Effector memory CD8-positive, alpha-beta T cell (primary cell): ENCODE data around the gene BABAM2.

Experiments used
- ATAC-seq: fragments of 150-1000 bp; cut with Tn5 transposase; replicated peaks from 2 replicates; pipeline ENCODE4 v1.10.0; 2021; ENCODE audit warnings: mild to moderate bottlenecking, moderate library complexity
- DNase-seq, 3 experiments: peaks; one replicate each; pipeline ENCODE4 v3.0.0; 2021
- H3K27ac Mint-ChIP-seq, 2 donors: one replicate each; pipeline ENCODE4 v1.8.0; 2022; ENCODE audit warnings: mild to moderate bottlenecking in 2 of 2, mixed read lengths in 2 of 2, moderate library complexity in 2 of 2
- H3K27me3 Mint-ChIP-seq, 2 donors: one replicate each; pipeline ENCODE4 v1.8.0; 2022; ENCODE audit warnings: mixed read lengths in 2 of 2
- H3K36me3 Mint-ChIP-seq: one replicate; pipeline ENCODE4 v1.8.0; 2022; ENCODE audit warnings: mild to moderate bottlenecking, moderate library complexity, mixed read lengths; ENCODE audit not compliant: insufficient read depth
- H3K4me1 Mint-ChIP-seq, 2 donors: one replicate each; pipeline ENCODE4 v1.8.0; 2022; ENCODE audit warnings: low read depth in 2 of 2, mixed read lengths in 2 of 2
- H3K4me3 Mint-ChIP-seq, 2 donors: one replicate each; pipeline ENCODE4 v1.8.0; 2022; ENCODE audit warnings: mild to moderate bottlenecking in 2 of 2, mixed read lengths in 2 of 2, moderate library complexity in 2 of 2
- H3K9me3 Mint-ChIP-seq, 2 donors: one replicate each; pipeline ENCODE4 v1.8.0; 2022; ENCODE audit warnings: mixed read lengths in 2 of 2

The BABAM2 gene

DNA sequence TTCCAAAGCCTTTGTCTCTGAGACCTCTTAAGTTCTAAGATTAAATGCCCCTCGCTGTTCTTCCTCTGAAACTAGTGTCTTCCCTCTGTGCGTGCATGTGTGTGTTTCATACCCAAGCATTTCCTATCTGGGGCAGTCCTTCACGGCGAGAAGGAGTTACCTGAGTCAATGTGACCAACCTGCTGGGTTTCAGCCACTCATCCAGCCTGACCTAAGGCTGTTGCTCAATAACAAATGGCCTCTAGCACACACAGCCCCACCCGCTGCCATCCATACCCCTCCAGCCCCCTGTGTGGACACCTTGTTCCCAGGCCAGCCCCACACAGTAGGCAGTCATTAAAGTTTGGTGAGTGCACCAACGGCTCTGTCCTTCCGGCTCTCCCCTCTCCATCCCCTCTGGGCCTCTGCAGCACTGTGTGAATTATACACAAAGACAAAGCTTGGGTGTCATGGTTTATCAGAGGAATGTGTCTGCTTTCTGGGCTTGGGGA, 448.3 kb downstream of the BABAM2 start:
- Mint-ChIP-seq H3K9me3 (no peaks in the 10 kb centered on the region), H3K36me3 (peaks cover 3% of the 10 kb centered on the region), H3K27ac (peak overlapping the region; percentile 36 to 73), H3K4me1 (peaks cover 5 to 16% of the 10 kb centered on the region in 2 donors), H3K27me3 (no peaks in the 10 kb centered on the region), H3K4me3 (no peak overlapping the region)
- no peak for ATAC-seq
- DNase-seq, result no peak

DNA sequence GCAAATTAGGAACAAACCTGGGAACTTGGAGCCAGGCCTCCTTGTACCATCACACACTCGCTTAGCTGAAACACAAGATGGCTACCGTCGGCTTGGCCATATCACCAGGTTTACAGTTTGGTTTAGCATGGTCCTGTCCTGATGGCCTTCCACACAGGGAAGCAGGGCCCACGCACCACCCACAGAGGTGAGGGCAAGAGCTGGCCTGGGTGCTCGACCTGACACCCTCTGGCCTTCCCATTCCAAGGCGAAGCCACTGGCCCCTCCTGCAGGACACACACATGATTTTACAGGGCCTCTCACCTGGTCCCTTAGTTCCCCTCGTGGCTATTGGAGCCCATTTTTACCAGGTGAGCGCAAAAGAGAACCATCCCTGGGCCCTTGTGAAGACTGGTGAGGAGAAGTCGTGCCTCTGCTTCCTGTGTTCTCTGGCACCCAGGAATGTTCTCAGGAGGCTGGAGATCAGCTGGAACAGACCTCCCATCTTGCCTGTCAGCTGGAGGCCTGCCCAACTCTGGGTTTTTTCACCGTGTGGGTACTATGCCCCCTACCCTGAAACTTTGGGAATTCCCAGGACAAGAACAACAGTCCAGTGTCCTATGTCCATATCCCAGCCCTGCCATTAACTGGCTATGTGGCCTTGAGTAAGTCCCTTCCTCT, 449.1 kb downstream of the BABAM2 start:
- peaks cover 5 to 16% of the 10 kb centered on the region in 2 donors for H3K4me1 Mint-ChIP-seq
- H3K4me3 Mint-ChIP-seq, result no peak overlapping the region
- no peak for DNase-seq
- no peak for ATAC-seq
- H3K27ac Mint-ChIP-seq, result peak overlapping the region; percentile 36 to 73
- no peaks in the 10 kb centered on the region for H3K27me3 Mint-ChIP-seq
- H3K9me3 Mint-ChIP-seq, result no peaks in the 10 kb centered on the region
- H3K36me3 Mint-ChIP-seq, result peaks cover 3% of the 10 kb centered on the region

GRCh38 chr2:28340312-28341202, 450.0 kb downstream of the BABAM2 start:
- Mint-ChIP-seq H3K36me3 (peaks cover 6% of the 10 kb centered on the region), H3K27ac (peak overlapping the region; percentile 54 to 80), H3K27me3 (no peaks in the 10 kb centered on the region), H3K4me3 (no peak overlapping the region), H3K4me1 (peaks cover 11 to 17% of the 10 kb centered on the region in 2 donors), H3K9me3 (no peaks in the 10 kb centered on the region)
- ATAC-seq (no peak), DNase-seq (no peak)

DNA sequence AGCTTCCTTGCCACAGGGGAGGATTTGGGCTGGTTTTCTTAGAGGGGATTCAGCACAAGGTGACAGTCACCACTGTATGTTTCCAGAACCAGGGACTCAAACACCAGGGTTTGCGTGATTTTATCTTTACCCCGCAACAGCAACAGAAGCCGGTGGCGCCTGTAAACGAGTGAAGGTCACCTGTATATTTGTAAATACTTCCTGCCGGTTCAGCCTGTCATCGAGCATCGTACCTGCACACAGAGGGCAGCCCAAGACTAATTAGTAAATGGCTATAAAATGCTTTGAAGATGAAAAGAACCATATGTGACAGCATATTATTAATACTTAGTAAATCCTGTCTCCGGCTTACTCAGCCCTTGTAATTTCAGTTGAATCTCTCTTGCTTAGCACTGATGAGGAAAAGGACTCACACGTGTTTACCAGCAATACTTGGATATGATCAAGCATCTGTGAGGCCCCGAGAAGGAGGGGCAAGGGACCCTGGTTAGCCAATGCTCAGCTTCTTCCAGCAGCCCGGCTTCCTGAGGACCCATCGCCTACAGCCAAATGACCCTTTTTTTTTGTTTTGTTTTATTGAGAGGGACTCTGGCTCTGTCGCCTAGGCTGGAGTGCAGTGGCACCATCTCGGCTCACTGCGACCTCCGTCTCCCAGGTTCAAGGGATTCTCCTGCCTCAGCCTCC, 450.8 kb downstream of the BABAM2 start:
- no peak for ATAC-seq
- Mint-ChIP-seq H3K27me3 (no peaks in the 10 kb centered on the region), H3K4me3 (no peak overlapping the region), H3K36me3 (peaks cover 6% of the 10 kb centered on the region), H3K9me3 (no peaks in the 10 kb centered on the region), H3K4me1 (peaks cover 7 to 15% of the 10 kb centered on the region in 2 donors), H3K27ac (peak overlapping the region; percentile 16 to 80)
- DNase-seq, result no peak

GRCh38 chr2:28342081-28342967, 451.8 kb downstream of the BABAM2 start:
- Mint-ChIP-seq H3K9me3 (no peaks in the 10 kb centered on the region), H3K27ac (peak overlapping the region; percentile 38 to 85), H3K4me3 (no peak overlapping the region), H3K27me3 (no peaks in the 10 kb centered on the region), H3K36me3 (peaks cover 6% of the 10 kb centered on the region), H3K4me1 (peaks cover 9 to 18% of the 10 kb centered on the region in 2 donors)
- DNase-seq, result no peak
- no peak for ATAC-seq

DNA sequence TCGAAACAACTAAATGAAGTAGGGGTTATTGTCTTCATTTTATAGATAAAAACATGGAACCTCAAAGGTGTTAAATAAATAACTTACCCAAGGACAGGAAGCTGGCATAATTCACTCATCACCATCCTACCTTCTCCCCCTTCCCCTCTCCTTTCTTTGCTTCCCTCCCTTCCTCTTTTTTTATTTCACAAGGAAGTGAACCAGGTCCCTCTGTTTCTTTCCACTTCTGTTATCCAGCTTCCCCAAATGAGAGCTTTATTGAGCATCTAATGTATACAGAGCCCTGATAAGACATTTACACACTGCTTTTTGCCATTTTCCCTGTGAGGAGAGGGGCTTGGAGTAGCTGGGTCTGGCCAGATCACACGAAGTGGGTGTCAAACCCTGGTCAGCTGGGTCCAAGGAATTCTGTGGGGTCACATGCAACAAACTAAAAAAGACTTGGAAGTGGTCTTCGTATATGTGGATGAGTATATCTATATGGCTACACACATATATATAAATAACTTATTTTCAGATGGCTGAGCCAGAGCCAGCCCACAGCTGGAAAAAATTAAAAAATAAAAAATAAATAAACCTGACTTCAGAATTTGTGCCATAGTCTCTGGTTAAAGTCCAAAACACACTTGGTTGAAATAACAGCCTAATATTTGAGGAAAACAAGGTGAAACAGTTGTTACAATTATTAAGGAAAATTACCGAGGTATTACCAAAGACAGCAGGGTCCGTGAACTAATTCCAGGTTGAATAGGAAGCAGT, 452.8 kb downstream of the BABAM2 start:
- ATAC-seq (no peak), DNase-seq (no peak)
- peaks cover 8% of the 10 kb centered on the region for H3K36me3 Mint-ChIP-seq
- H3K4me3 Mint-ChIP-seq, result no peak overlapping the region
- H3K27me3 Mint-ChIP-seq, result no peaks in the 10 kb centered on the region
- peak overlapping the region; percentile 9 to 85 for H3K27ac Mint-ChIP-seq
- H3K4me1 Mint-ChIP-seq, result peaks cover 18 to 24% of the 10 kb centered on the region in 2 donors
- no peaks in the 10 kb centered on the region for H3K9me3 Mint-ChIP-seq

- H3K36me3 Mint-ChIP-seq, result peaks cover 10% of the 10 kb centered on the region
- no peaks in the 10 kb centered on the region for H3K27me3 Mint-ChIP-seq
- no peak overlapping the region for H3K4me3 Mint-ChIP-seq
- peak overlapping the region; percentile 85 for H3K27ac Mint-ChIP-seq
- DNase-seq, result no peak
- no peak for ATAC-seq
- H3K4me1 Mint-ChIP-seq, result peaks cover 26% of the 10 kb centered on the region in 2 donors
- no peaks in the 10 kb centered on the region for H3K9me3 Mint-ChIP-seq
Measured at GRCh38 chr2:28343971-28344715, 453.6 kb downstream of the BABAM2 start.

GRCh38 chr2:28344756-28345373, 454.3 kb downstream of the BABAM2 start:
- H3K9me3 Mint-ChIP-seq, result no peaks in the 10 kb centered on the region
- ATAC-seq (no peak), DNase-seq (no peak)
- H3K4me1 Mint-ChIP-seq, result peaks cover 29 to 32% of the 10 kb centered on the region in 2 donors
- H3K4me3 Mint-ChIP-seq, result no peak overlapping the region
- peak overlapping the region in 1 of 2 donors; percentile 85 for H3K27ac Mint-ChIP-seq
- H3K27me3 Mint-ChIP-seq, result no peaks in the 10 kb centered on the region
- H3K36me3 Mint-ChIP-seq, result peaks cover 12% of the 10 kb centered on the region

DNA sequence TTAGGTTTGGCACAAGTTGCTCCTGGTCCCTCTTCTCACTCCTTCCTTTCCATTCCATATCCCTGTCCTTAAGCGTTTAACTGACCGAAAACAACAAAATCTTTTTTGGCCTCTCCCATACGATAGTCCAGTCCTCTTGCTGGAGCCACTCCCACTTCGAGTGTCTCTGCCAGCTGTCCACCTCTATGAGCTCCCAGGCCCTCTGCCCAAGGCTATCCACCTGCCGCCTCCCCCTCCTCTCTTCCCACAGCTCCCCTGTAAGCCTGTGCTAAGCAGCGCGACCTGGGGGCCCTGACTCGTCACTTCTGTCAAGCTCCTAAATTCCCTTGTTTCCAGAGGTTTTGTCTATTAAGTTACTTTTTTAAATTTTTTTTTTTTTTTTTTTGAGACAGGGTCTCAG, 455.1 kb downstream of the BABAM2 start:
- no peak overlapping the region for H3K4me3 Mint-ChIP-seq
- no peak overlapping the region for H3K27ac Mint-ChIP-seq
- no peaks in the 10 kb centered on the region for H3K9me3 Mint-ChIP-seq
- no peaks in the 10 kb centered on the region for H3K27me3 Mint-ChIP-seq
- peaks cover 14% of the 10 kb centered on the region for H3K36me3 Mint-ChIP-seq
- peaks cover 29 to 35% of the 10 kb centered on the region in 2 donors for H3K4me1 Mint-ChIP-seq
- ATAC-seq, result no peak
- DNase-seq, result no peak

GRCh38 chr2:28346587-28346986, 456.1 kb downstream of the BABAM2 start:
- Mint-ChIP-seq H3K9me3 (no peaks in the 10 kb centered on the region), H3K36me3 (peaks cover 14% of the 10 kb centered on the region), H3K4me3 (peak overlapping the region; percentile 8 to 76), H3K27me3 (no peaks in the 10 kb centered on the region), H3K4me1 (peaks cover 29 to 34% of the 10 kb centered on the region in 2 donors), H3K27ac (peak overlapping the region; percentile 28 to 93)
- ATAC-seq (no peak), DNase-seq (no peak)

DNA sequence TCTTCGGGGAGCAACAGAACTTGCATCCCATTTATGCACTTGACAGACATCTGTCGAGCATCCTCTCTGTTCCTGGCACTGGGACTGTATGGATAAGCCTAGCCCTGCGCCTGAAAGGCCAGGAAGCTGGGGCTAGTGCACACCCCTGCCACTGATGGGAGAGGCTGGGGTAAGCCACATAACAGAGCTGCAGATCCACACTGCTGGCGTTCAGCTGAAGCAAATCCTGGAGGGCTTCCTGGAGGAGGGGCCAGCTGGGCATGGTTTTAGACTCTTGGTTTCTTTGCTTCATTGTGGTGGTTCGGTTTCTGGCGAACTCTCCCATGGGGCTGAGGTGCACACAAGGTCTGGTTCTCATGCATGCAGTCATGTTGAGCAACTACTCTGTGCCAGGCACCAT, 456.7 kb downstream of the BABAM2 start:
- no peaks in the 10 kb centered on the region for H3K27me3 Mint-ChIP-seq
- no peak for ATAC-seq
- H3K4me1 Mint-ChIP-seq, result peaks cover 29 to 34% of the 10 kb centered on the region in 2 donors
- H3K4me3 Mint-ChIP-seq, result peak overlapping the region; percentile 72 to 76
- peaks cover 14% of the 10 kb centered on the region for H3K36me3 Mint-ChIP-seq
- no peaks in the 10 kb centered on the region for H3K9me3 Mint-ChIP-seq
- H3K27ac Mint-ChIP-seq, result peak overlapping the region; percentile 91 to 93
- no peak for DNase-seq
